ENCODE measurements around the gene FSD2. TPM values are rescaled to one million over a fixed set of nuclear protein-coding genes. Genes with fewer than 3 reads are reported as not detected.

The FSD2 gene
- total RNA-seq, 1 experiment from 2014 or later: not detected

- no peaks in the 10 kb centered on the region for H4K20me1 ChIP-seq (ENCODE audit: control insufficient read depth, insufficient read depth, insufficient read length)
- H4K91ac ChIP-seq (ENCODE audit: insufficient read length, low read depth, low read length): no peak overlapping the region
- no peak overlapping the region for H4K8ac ChIP-seq (replicated peaks; ENCODE audit: insufficient read length, low read depth, low read length)
- no peak overlapping the region for H3K27ac Mint-ChIP-seq
- H3K4me1 Mint-ChIP-seq: no peaks in the 10 kb centered on the region
- no CpG with 5 or more reads among the region's 1 CpG for WGBS (ENCODE audit: extremely low coverage, insufficient read length, low lambda C conversion rate)
- no peak overlapping the region for H3K23ac ChIP-seq (ENCODE audit: insufficient read length, low read depth, low read length)
- no peak overlapping the region for H2AFZ ChIP-seq (ENCODE audit: low read length)
- H3K4me3 Mint-ChIP-seq: no peak overlapping the region
- H3K9me3 ChIP-seq (ENCODE audit: control insufficient read depth, low read depth, low read length): no peaks in the 10 kb centered on the region
- no peak overlapping the region for H4K5ac ChIP-seq (ENCODE audit: insufficient read length, low read depth, low read length)
- no peak overlapping the region for H3K56ac ChIP-seq (ENCODE audit: insufficient read length, low read depth, low read length)
- TF ChIP-seq CTCF (conservative IDR thresholded peaks at IDR 0.05): no peak
- no peaks in the 10 kb centered on the region for H3K79me2 ChIP-seq (ENCODE audit: insufficient read depth, low read length)
- H3K18ac ChIP-seq (ENCODE audit: insufficient read length, low read depth, low read length): no peak overlapping the region
- no peak overlapping the region for H3K27ac ChIP-seq (ENCODE audit: insufficient read length, low read depth, low read length)
- no peaks in the 10 kb centered on the region for H3K36me3 Mint-ChIP-seq (ENCODE audit: insufficient read depth in 1 of 3, low read depth in 3 of 3)
- no peak overlapping the region for H2BK15ac ChIP-seq (ENCODE audit: low read depth, low read length)
- H2BK12ac ChIP-seq (ENCODE audit: insufficient read length, low read depth, low read length): no peak overlapping the region
- H3K79me1 ChIP-seq (ENCODE audit: insufficient read depth, low read depth, low read length, poor library complexity, severe bottlenecking): no peaks in the 10 kb centered on the region
- H3K27me3 ChIP-seq (ENCODE audit: insufficient read depth, low read length): no peaks in the 10 kb centered on the region; the same call in 1 of the 2 replicates
- H2AK5ac ChIP-seq (ENCODE audit: insufficient read length, low read length): no peak overlapping the region
- H3K27me3 Mint-ChIP-seq (ENCODE audit: low read depth): peaks cover 48% of the 10 kb centered on the region
- H2BK5ac ChIP-seq (ENCODE audit: insufficient read length, low read length): no peak overlapping the region
- H2BK120ac ChIP-seq (ENCODE audit: low read depth, low read length, poor library complexity, severe bottlenecking): no peak overlapping the region
- H3K14ac ChIP-seq (ENCODE audit: insufficient read depth, low read length): no peak overlapping the region; the same call in 1 of the 2 replicates
- no peak for DNase-seq
- H3K4me1 ChIP-seq (ENCODE audit: insufficient read depth, low read length): no peaks in the 10 kb centered on the region
- no peak overlapping the region for H2BK20ac ChIP-seq (ENCODE audit: low read depth, low read length, poor library complexity, severe bottlenecking)
- H3K4ac ChIP-seq (ENCODE audit: low read depth, low read length): no peak overlapping the region
- H3K4me2 ChIP-seq (ENCODE audit: insufficient read depth, insufficient read length, low read length): no peak overlapping the region
- no peak overlapping the region for H3T11ph ChIP-seq (ENCODE audit: low read length)
- no peaks in the 10 kb centered on the region for H3K9me3 Mint-ChIP-seq
- no peak overlapping the region for H3K9ac ChIP-seq (ENCODE audit: extremely low read depth, insufficient read length, low read length)
- H3K23me2 ChIP-seq (ENCODE audit: insufficient read length, low read depth, low read length, poor library complexity, severe bottlenecking): no peaks in the 10 kb centered on the region
Observed at GRCh38 chr15:82802497-82802896, 3.4 kb downstream of the FSD2 start.
